Fibroblast of gingiva (primary cell): ENCODE data around the gene SLC25A25.

Source experiments
- DNase-seq: peaks from one replicate; pipeline ENCODE4 v3.0.0-alpha.2; 2011; ENCODE audit warnings: low read depth

Gene SLC25A25

DNA sequence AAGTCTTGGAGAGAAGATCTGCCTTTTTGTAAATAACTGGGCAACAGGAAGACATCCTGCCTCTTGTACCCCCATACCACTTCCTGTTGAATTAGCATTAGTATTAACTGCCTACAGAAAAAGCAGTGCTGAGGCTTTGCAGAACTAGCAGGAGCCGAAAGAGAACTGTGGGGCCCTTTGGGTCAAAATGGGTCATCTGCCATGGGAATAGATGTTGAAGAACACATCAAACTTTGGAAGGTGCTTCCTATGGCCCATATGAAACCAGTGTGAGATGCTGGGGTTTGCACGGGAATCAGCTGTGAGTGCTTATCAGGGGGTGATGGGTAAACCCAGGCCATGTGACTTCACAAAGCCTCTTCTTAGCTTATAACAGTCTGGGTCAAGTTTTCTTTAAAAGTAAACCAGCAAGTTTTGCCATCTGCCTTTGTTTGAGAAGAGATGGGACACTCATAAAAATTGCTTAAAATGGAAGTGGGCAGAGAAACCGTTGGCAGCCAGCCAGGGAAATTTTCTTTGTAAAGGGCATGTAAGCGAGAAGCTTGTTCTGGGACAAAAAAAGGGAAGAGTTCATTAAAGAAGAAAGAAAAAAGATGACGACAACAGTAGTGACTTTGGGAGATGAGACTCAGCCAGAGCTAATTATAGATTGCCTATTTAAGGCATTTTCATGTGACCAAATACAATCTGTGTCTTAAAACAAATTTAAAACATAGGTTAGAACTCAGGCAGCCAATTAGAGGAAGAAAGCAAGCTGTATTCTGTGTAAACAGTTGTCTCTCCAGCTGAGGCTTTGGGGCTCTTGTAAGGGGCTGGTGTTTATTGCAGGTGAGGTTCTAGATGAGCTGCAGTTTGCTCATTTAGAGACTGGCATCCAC, 4.4 kb downstream of the SLC25A25 start:
- peak; percentile 96 for DNase-seq

DNA sequence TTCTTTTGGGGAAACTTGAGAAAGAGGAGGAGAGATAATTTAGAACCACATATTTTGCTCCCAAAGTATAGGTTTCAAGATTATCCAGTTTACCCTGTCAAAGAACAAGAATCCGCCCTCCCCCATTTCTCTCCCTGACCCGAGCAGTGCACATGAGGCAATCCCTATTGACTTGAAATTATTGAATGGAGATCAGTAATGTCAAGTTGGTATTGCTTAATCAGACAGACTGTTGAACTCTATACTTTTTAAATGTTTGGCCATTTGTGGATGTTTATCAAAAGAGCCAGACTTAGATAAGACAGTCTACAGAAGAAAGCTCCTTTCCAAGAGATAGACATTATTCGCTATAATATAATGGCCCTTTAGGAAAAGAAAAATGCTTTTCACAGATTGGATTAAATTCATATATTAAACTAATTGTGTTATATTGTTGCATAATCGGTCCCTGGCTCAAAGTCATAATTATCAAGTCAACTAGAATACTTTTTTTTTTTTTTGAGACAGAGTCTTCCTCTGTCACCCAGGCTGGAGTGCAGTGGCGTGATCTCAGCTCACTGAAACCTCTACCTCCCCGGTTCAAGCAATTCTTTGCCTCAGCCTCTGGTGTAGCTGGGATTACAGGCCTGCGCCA, 5.3 kb downstream of the SLC25A25 start:
- peak; percentile 79 for DNase-seq

DNA sequence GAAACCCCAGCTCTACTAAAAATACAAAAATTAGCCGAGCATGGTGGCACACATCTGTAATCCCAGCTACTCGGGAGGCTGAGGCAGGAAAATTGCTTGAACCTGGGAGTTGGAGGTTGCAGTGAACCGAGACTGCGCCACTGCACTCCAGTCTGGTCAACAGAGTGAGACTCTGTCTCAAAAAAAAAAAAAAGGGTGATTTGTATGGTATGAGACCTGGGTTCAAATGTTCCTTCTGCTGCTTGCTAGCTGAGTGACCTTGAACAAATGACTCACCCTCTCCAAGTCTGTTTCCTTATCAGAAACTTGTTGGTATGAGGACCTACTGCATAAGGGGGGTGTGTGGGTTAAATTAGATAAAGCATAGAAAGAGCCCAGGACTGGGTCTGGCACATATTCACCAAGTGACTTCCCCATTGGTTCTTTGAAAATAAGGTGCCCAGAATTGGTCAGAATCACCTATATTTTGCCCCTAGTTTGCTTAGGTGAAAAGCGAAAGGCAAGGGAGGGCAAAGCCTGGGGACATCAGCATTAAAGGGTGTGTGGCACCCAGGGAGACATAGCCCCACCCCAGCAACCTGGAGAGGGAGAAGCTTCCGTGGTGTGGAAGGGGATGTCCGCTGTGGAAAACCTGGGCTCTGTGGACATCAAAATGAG, 9.9 kb downstream of the SLC25A25 start:
- DNase-seq: no peak

DNA sequence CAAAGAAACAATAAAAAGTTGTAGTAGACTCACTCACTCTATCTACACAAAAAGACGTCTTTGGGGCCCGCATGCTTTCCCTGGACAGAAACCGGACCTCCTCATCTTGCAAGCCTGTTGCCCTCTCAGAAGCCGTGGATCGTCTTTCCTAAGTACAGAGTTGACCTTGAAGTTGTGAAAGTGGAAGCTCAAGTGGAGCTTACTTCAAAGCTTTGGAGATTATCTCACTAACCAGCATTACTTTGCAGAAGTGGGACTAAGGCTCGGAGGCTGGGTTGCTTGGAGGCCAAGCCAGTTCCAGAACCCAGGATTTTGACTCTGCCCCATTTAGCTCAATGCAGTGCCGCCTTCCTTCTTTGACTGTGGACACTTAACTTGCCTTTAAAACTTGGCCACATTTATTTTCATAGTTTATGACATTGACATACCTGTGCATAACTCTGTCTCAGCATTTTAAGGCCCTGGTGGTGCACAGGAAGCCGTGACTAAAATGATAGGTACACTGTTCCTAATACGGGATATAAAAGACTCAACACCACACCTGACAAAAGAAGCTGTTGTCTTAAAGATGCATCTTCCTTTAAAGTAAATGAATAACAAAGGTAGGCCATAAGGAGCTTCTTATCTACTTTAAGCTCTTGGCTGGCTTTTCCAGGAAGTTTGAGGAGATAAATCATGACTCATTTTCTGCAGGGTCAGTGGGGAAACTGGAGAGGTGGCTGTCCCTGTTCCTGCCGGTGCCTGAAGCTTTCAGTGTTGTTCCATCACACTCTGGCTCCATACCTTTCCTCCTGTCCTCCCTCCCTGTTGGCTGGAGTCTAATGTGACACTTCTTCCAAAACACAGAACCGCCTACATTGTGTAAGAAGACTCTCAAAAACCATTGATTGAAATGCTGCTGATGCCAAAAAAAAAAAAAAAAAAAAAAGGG, 10.7 kb downstream of the SLC25A25 start:
- no peak for DNase-seq

DNA sequence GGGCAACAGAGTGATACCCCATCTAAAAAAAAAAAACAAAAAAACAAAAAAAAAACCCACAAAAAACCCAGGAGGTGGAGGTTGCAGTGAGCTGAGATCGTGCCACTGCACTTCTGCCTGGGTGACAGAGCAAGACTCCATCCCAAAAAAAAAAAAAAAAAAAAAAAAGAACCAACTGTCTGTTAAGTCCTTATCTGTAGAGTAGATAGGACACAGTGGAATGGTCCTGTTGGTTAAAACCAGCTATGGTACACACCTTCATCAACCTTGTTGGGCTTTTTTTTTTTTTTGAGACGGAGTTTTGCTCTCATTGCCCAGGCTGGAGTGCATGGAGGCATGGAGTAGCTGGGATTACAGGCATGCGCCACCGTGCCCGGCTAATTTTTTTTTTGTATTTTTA, 12.2 kb downstream of the SLC25A25 start:
- no peak for DNase-seq

DNA sequence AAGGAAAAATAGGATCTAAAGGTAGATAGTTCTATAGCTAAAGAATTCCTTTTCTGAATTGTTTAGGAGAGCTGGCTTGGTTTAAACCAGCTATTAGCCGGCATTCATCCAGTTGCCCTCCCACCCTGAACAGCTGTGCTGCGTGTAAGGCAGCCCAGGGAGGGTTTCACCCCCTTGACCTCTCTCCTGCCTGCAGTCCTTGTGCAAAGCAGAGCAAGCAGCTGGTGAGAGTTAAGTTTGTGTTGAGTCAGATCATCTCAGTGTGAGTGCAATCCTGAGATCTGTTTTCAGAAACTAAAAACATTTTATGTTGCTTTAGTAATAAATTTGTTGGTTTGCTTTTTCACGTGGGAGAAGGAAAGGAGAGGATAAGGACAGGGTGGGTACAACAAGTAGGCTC, 13.0 kb downstream of the SLC25A25 start:
- DNase-seq: peak; percentile 96

DNA sequence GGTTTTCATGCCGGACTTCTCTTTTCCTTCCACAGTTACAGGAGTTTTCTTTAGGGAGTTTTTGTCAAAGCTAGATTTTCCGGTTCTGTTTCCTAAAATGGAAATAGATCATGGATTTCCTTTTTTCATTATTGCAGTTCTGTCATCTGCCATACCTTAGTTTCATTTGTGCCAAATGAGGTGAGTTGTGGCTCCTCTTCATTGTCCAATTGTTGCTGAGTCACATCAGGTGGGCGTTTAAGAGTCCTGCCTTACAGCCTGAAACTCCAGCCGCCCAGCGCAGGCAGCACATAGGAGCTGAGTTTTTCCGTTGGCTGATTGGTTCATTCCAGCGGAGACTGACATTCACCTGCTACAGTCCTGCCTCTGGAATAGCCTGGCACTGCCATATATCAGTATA, 14.1 kb downstream of the SLC25A25 start:
- DNase-seq: no peak

DNA sequence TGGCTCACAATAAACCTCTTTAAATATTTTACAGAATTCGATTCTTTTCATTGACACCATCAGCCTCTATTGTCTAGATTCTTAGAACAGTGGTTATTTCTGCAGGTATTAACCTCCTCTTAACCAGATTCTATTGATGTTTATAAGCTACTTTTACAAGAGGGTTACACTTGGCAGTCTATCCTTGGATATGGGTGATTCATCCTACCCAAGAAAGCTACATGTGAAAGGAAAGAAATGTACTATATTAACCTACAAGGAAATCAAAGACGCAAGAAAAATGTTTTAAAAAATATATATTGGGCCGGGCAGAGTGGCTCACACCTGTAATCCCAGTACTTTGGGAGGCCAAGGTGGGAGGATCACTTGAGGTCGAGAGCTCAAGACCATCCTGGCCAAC, 16.7 kb downstream of the SLC25A25 start:
- DNase-seq: no peak

DNA sequence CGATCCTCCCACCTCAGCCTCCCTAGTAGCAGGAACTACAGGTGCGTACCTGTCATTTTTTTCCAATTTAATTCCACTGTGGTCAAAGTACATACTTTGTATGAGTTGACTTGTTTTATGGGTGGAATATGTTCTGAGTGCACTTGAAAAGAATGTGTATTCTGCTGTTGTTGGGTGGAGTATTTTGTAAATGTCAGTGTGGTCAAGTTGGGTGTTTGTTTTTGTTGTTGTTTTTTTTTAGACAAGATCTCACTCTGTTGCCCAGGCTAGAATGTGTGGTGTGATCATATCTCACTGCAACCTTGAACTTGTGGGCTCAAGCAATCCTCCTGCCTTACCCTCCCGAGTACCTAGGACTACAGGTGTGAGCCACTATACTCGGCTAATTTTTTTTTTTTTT, 17.9 kb downstream of the SLC25A25 start:
- DNase-seq: no peak

DNA sequence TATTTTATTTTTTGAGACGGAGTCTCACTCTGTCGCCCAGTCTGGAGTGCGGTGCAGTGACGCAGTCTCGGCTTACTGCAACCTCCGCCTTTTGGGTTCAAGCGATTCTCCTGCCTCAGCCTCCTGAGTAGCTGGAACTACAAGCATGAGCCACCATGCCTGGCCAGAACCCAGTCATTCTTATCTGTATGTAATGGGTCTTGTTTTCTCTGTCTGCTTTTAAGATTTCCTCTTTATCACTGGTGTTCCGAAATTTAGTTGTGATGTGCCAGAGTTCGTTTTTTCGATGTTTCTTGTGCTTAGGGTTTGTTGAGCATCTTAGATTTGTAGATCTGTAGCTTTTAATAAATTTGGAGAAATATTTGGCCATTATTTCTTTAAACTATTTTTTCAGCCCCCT, 19.2 kb downstream of the SLC25A25 start:
- DNase-seq: no peak

DNA sequence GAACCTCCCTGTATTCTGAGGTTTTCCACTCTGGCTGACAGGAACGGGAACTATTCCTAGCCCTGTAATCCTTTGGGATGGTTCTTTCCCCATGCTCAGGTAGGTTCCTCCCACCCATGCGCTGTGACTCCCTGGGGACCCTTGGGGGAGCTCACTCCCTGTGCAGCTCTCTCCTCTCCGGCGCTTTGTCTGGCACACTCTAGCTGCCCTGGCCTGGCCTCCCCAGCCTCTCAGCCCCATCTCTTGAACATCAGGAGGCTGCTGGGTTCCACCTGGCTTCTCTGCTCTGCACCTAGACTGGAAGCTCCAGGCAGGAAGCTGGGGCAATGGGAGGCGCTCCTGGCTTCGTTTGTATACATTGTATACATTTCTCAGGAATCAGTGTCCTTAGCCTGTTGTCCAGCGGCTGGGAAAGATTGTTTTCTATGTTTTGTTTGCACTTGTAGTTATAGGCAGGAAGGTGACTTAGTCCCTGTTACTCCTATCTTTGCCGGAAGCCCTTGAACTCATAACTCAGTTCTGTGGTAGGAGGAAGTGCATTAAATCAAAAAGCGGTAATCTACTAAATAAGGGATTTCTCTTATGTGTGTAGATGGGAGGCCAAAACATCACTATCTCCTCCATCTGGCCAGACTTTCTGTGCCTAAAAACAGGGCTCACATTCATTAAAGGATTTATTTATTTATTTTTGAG, 20.4 kb downstream of the SLC25A25 start:
- DNase-seq: no peak

DNA sequence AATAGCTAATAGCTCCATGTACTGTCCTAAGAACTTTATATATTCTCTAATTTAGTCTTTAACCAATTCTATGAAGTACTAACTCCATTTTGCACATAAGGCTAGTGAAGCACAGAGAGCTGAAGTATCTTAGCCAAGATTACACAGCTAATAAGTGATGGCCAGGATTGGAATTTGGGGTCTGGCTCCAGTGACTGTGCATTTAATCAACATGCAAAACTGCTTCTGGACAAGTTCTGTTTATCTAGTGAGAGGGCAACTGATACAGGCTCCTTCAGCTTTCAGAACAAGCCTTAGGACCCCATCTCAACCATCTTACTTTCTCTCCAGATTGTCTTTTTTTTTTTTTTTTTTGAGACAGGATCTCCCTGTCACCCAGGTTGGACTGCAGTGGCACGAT, 21.3 kb downstream of the SLC25A25 start:
- no peak for DNase-seq

DNA sequence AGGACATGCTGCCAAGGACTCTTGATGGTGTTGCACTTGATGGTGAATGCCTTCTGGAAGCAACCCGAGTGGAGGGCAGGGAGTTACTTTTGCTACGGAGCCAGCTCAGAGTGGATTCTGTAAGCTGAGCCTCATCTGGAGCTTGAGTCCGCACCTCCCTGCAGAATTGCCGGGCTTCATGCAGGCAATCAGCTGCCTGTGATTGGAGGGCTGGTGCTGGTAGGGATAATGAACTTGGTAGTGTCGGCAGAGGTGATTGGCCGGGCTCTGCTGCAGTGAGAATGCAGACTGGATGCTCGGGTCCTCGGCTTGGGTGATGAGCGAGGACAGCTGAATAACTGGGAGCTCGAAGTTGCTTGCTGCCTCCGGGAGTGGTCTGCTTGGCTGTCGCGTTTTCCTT, 23.1 kb downstream of the SLC25A25 start:
- peak; percentile 95 for DNase-seq

DNA sequence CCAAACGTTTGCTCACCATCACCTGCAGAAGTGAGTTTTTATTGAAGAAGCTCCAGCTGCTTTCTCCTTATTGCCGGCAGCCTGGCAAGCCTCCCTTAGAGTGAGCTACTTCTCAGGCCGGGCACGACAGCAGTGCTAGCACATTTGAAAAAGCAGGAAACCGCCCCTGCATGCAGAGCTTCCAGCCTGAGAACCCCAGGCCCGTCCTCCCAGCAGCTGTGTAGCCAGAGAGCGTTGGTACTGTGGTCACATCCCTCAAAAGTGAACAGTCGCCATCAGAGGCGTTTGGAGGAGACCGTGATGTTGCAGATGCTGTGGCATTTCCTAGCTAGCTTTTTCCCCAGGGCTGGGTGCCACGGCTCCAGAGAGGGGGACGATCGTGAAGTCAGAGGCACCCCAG, 23.5 kb downstream of the SLC25A25 start:
- no peak for DNase-seq

DNA sequence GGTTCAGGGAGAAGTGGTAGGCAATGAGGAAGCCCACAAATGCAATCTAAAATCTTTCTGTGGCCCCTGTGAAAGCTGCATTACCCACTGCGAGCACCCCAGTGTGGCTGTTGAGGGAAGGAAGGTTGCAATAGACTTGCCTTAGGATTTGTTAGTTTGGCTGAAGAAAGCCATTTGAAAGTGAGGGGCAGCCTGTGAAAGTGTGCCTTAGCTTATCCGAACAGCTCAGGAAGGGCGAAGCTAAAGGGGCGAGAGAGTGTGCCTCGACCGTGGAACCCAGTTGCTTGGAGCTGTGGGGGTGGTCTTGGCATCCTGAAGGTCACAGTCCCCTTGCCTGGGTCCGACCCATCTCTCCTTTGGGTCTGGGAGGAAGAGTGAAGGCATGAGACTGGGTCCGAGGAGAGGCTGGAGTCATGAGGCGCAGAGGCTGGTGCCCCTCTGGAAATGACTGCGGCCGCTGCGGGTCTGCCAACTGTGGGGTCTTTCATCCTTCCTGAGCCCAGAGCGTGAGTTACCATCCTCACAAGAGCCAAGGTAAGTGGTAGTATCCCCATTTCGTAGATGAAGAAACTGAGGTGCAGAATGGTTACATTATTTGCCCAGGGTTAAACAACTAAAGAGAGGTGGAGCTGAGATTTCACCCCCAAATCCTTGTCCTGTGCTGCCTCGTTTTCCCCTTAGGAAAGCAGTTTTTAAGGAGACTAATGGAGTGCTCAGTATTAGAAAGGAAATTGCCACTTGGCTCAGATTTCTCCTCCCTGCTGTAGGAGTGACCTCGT, 24.4 kb downstream of the SLC25A25 start:
- DNase-seq: no peak

DNA sequence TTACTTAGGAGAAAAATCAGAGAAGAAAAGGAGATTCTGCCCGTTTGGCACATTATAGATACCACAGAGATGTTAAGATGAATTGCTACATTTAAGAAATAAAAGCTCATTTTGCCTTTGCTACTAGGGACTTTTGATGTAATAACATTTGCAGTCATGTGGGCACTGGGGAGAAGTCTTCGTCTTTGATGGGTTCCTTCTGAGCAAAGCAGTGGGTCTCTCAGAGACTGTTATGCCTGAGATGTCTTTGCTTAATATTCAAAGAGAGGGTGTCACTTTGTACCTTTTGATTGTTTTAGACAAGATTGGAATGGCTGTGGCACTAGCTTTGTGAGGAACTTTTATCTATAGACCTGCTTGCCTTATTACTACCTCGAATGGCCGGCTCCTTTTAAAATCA, 25.0 kb downstream of the SLC25A25 start:
- DNase-seq: no peak

DNA sequence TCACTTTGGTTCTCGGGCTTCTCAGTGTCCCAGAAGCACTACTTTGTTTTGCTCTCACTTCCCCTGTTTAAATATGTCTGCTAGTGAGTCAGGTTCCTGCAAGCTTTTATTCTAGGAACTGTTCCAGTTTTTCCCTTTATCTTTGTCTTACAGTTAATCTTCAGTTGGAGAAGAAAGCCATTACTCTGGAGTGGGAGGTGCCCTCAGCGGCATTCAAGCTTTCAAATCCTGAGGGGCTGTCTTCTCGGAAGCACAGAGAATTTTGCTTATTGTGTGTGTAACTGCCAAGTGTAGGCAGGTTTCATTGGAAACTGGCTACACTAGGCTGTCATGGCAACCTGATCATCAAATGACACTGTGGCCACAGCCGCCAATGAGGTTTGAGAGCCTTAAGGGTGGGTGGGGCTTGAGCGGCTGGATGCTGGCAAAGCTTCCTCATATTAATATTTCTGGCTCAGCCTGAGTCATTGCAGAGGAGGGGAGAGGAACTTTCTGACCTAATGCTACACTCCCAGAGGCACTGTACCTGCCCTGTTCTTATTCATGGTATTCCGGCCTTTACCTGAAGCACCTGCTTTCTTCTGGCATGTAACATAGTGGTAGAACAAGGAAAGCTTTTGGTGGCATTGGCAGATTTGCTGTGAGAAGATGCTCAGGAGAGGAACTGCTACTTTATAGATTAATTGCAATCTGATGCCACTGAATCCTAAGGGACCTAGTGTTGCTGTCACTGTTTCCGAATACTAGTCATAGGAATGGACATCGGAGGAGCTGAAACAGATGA, 26.3 kb downstream of the SLC25A25 start:
- DNase-seq: peak; percentile 98

DNA sequence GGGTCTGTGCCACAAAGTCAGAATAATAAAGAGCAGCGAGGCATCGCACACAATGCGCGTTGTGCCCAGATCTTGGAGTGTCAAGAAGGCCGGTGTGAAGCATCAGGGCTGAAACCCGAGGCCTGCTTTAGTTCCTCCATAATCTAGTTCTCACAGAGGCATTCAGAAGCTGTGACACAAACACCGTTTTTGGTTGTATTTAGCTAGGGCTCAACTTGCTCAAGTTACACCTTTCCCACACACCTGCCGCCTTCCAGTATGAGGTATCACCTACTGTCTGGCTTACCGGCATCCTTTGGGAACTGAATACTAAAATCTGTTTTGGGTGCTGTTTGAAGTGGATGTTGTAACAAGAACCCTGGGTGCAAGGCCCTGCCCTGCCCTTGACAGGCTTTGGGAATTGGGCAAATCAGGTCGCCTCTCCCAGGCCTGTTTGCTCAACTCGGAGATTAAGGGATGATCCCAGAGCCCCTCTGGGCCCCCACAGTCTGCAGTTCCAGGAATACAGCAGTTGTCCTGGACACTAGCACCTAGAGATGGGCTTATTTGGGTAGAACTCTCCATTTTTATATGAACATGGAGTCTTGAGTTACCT, 27.0 kb downstream of the SLC25A25 start:
- no peak for DNase-seq
